ENCODE measurements around the gene CYTL1. TPM values are rescaled to one million over a fixed set of nuclear protein-coding genes. Genes with fewer than 3 reads are reported as not detected.
"Not testable (repeated sequence)": the region's sequence is repeated elsewhere in the genome, so short reads cannot be mapped to it uniquely, and the experiment has no call there.

CYTL1 gene
- total and polyA plus RNA-seq, 4 donors: 0.32 to 3.0 (median 1.6) TPM

GRCh38 chr4:5003918-5004317 is 15.3 kb downstream of the CYTL1 start:
- no peak for ATAC-seq (ENCODE audit: insufficient read depth, low FRiP score)
- H3K9ac ChIP-seq (ENCODE audit: insufficient read depth in 1 of 2, low read length in 2 of 2): no peak overlapping the region
- no peak overlapping the region for H3K4me3 ChIP-seq
- H3K27me3 ChIP-seq (ENCODE audit: control insufficient read depth in 3 of 3, insufficient read depth in 3 of 3, low read length in 2 of 3): peaks cover 0 to 12% (median 0%) of the 10 kb centered on the region in 3 donors
- no peaks in the 10 kb centered on the region for H3K9me3 ChIP-seq (ENCODE audit: control insufficient read depth in 4 of 4, insufficient read depth in 3 of 4, low read length in 3 of 4)
- no peak overlapping the region for H3K27ac ChIP-seq (ENCODE audit: low read depth in 1 of 2, low read length in 1 of 2)
- no peak for DNase-seq
- 75 to 76% methylated on average over 3 of the region's 3 CpGs for WGBS, 2 donors
- TF ChIP-seq CTCF (IDR thresholded peaks at IDR 0.05; ENCODE audit: control extremely low read depth, extremely low read depth): no peak
- H3K4me1 ChIP-seq (ENCODE audit: control insufficient read depth in 5 of 5, insufficient read depth in 5 of 5, low read length in 5 of 5): no peaks in the 10 kb centered on the region
- no peaks in the 10 kb centered on the region for H3K36me3 ChIP-seq (ENCODE audit: control insufficient read depth in 4 of 4, insufficient read depth in 4 of 4, low read length in 4 of 4)

GRCh38 chr4:5003372-5003857 is 15.8 kb downstream of the CYTL1 start:
- Histone ChIP-seq H3K27me3 (ENCODE audit: control insufficient read depth in 3 of 3, insufficient read depth in 3 of 3, low read length in 2 of 3) (peaks cover 0 to 12% (median 0%) of the 10 kb centered on the region in 3 donors), H3K36me3 (ENCODE audit: control insufficient read depth in 4 of 4, insufficient read depth in 4 of 4, low read length in 4 of 4) (no peaks in the 10 kb centered on the region), H3K9ac (ENCODE audit: insufficient read depth in 1 of 2, low read length in 2 of 2) (no peak overlapping the region), H3K9me3 (ENCODE audit: control insufficient read depth in 4 of 4, insufficient read depth in 3 of 4, low read length in 3 of 4) (no peaks in the 10 kb centered on the region), H3K27ac (ENCODE audit: low read depth in 1 of 2, low read length in 1 of 2) (no peak overlapping the region), H3K4me3 (no peak overlapping the region), H3K4me1 (ENCODE audit: control insufficient read depth in 5 of 5, insufficient read depth in 5 of 5, low read length in 5 of 5) (no peaks in the 10 kb centered on the region)
- TF ChIP-seq CTCF (IDR thresholded peaks at IDR 0.05; ENCODE audit: control extremely low read depth, extremely low read depth): no peak
- WGBS, 2 donors: 21 to 37% methylated on average over 9 of the region's 9 CpGs
- ATAC-seq (ENCODE audit: insufficient read depth, low FRiP score) (no peak), DNase-seq (no peak)

- H3K27ac ChIP-seq (ENCODE audit: low read depth in 1 of 2, low read length in 1 of 2); H3K4me1 ChIP-seq (ENCODE audit: control insufficient read depth in 5 of 5, insufficient read depth in 5 of 5, low read length in 5 of 5); DNase-seq; H3K36me3 ChIP-seq (ENCODE audit: control insufficient read depth in 4 of 4, insufficient read depth in 4 of 4, low read length in 4 of 4); ATAC-seq (ENCODE audit: insufficient read depth, low FRiP score); H3K9me3 ChIP-seq (ENCODE audit: control insufficient read depth in 4 of 4, insufficient read depth in 3 of 4, low read length in 3 of 4); H3K4me3 ChIP-seq; H3K9ac ChIP-seq (ENCODE audit: insufficient read depth in 1 of 2, low read length in 2 of 2): not testable (repeated sequence)
- H3K27me3 ChIP-seq (ENCODE audit: control insufficient read depth in 3 of 3, insufficient read depth in 3 of 3, low read length in 2 of 3): peaks cover 0 to 12% (median 0%) of the 10 kb centered on the region in 3 donors
- WGBS, 2 donors: 75 to 77% methylated on average over 6 of the region's 6 CpGs
Observed at GRCh38 chr4:5001641-5002040, 17.6 kb downstream of the CYTL1 start.

GRCh38 chr4:4996935-4997334 is 22.3 kb downstream of the CYTL1 start:
- not testable (repeated sequence) for H3K27ac ChIP-seq (ENCODE audit: low read depth in 1 of 2, low read length in 1 of 2)

More at GRCh38 chr4:4996935-4997334, 22.3 kb downstream of the CYTL1 start:
- H3K9ac ChIP-seq (ENCODE audit: insufficient read depth in 1 of 2, low read length in 2 of 2); H3K9me3 ChIP-seq (ENCODE audit: control insufficient read depth in 4 of 4, insufficient read depth in 3 of 4, low read length in 3 of 4); H3K36me3 ChIP-seq (ENCODE audit: control insufficient read depth in 4 of 4, insufficient read depth in 4 of 4, low read length in 4 of 4); DNase-seq; ATAC-seq (ENCODE audit: insufficient read depth, low FRiP score); H3K4me1 ChIP-seq (ENCODE audit: control insufficient read depth in 5 of 5, insufficient read depth in 5 of 5, low read length in 5 of 5); H3K4me3 ChIP-seq: not testable (repeated sequence)
- H3K27me3 ChIP-seq (ENCODE audit: control insufficient read depth in 3 of 3, insufficient read depth in 3 of 3, low read length in 2 of 3): peaks cover 0 to 14% (median 0%) of the 10 kb centered on the region in 3 donors
- 20 to 66% methylated on average over 1 of the region's 1 CpG for WGBS, 2 donors

Measured in lung (tissue), 12 donors.